Measurements from ENCODE around the gene KIF7. TPM values are rescaled to one million over a fixed set of nuclear protein-coding genes. Genes with fewer than 3 reads are reported as not detected.

Gene KIF7
- total RNA-seq, 4 donors from 2014 or later, result 17.0 to 26.3 (median 18.3) TPM

DNA sequence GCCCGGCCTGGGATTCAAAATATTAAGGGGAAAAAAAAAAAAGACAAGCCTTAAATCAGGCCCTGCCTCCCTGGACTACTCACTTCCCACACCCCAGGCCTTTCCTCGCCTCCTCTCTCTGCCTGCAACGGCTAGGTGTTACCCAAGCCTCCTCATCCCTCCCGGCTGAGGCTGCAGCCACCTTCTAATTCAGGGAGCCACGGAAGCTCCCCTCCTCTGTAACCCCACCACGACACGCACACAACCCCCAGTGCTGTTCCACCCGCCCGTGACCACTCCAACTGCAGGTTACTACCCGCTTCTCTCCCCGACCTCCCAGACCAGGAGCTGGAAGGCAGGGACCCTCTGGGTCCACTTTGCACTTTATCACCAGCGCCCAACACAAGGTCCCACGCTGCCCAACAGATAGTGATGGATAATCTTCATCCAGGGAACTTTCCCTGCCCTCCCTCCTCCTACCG is 936 bp downstream of the KIF7 start:
- Histone ChIP-seq H3K9me3 (no peaks in the 10 kb centered on the region), H3K4me1 (peaks cover 0 to 33% (median 0%) of the 10 kb centered on the region in 3 donors), H3K4me3 (peak overlapping the region; percentile 83), H3K36me3 (peaks cover 0 to 19% of the 10 kb centered on the region in 2 donors), H3K27ac (peak overlapping the region in 3 of 4 donors; percentile 79 to 88 (median 82)), H3K27me3 (no peaks in the 10 kb centered on the region)
- no peak for ATAC-seq
- TF ChIP-seq POLR2A (IDR thresholded peaks at IDR 0.05), result no peak
- TF ChIP-seq CTCF (IDR thresholded peaks at IDR 0.05), result no peak
- no peak for TF ChIP-seq EP300 (IDR thresholded peaks at IDR 0.05)
- no peak for TF ChIP-seq POLR2AphosphoS5 (IDR thresholded peaks at IDR 0.05)
- 0 to 28% methylated on average over 1 to 7 of the region's 14 CpGs for WGBS, 2 donors (ENCODE audit: low coverage in 1 of 2)

DNA sequence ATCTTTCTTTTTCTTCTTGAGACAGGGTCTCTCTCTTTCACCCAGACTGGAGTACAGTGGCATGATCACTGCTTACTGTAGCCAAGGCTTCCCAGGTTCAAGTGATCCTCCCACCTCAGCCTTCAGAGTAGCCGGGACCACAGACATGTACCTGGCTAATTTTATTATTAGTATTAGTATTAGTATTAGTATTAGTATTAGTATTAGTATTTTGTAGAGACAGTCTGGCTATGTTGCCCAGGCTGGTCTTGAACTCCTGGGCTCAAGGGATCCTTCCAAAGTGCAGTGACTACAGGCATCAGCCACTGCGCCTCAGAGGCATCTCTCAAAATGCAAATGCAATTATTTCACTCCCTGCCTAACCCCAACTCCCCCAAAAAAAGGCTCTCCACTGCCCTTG is 1.7 kb downstream of the KIF7 start:
- Histone ChIP-seq H3K36me3 (peaks cover 0 to 26% of the 10 kb centered on the region in 2 donors), H3K27me3 (no peaks in the 10 kb centered on the region), H3K4me3 (no peak overlapping the region), H3K27ac (no peak overlapping the region), H3K4me1 (peaks cover 0 to 33% (median 0%) of the 10 kb centered on the region in 3 donors), H3K9me3 (no peaks in the 10 kb centered on the region)
- TF ChIP-seq POLR2AphosphoS5 (IDR thresholded peaks at IDR 0.05) (no peak), CTCF (IDR thresholded peaks at IDR 0.05) (no peak), POLR2A (IDR thresholded peaks at IDR 0.05) (no peak), EP300 (IDR thresholded peaks at IDR 0.05) (no peak)
- ATAC-seq, result no peak
- 100% methylated on average over 1 to 2 of the region's 2 CpGs for WGBS, 2 donors (ENCODE audit: low coverage in 1 of 2)

GRCh38 chr15:89652666-89653065 is 2.6 kb downstream of the KIF7 start:
- no peak overlapping the region for H3K4me3 ChIP-seq
- H3K27ac ChIP-seq, result no peak overlapping the region
- H3K27me3 ChIP-seq, result no peaks in the 10 kb centered on the region
- WGBS, 2 donors (ENCODE audit: low coverage in 1 of 2), result no CpG with 5 or more reads among the region's 16 CpGs
- no peaks in the 10 kb centered on the region for H3K9me3 ChIP-seq
- peaks cover 0 to 28% of the 10 kb centered on the region in 2 donors for H3K36me3 ChIP-seq
- TF ChIP-seq EP300 (IDR thresholded peaks at IDR 0.05) (no peak), CTCF (IDR thresholded peaks at IDR 0.05) (no peak), POLR2A (IDR thresholded peaks at IDR 0.05) (no peak), POLR2AphosphoS5 (IDR thresholded peaks at IDR 0.05) (no peak)
- H3K4me1 ChIP-seq, result peaks cover 0 to 33% (median 0%) of the 10 kb centered on the region in 3 donors
- ATAC-seq, result no peak

DNA sequence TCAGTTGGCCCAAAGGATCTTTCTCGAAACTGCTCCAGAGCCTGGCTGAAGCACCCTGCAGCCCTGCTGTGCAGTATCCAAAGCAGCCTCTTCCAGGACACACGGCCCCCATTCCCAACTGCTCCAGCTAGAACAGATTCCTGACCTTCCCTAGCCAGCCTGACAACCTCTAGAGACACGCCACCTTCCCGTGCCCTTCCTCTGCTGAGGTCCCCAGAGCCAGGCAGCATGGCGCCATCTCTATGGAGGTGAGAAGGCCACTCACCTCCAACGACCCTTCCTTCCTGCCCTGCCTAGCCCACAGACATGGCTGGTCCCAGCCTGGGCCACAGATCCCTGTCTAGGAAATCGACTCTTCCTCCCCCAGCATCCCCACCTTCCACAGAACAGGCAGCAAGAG is 3.1 kb downstream of the KIF7 start:
- Histone ChIP-seq H3K9me3 (no peaks in the 10 kb centered on the region), H3K4me3 (no peak overlapping the region), H3K27me3 (no peaks in the 10 kb centered on the region), H3K27ac (no peak overlapping the region), H3K36me3 (peaks cover 0 to 28% of the 10 kb centered on the region in 2 donors), H3K4me1 (peaks cover 0 to 38% (median 0%) of the 10 kb centered on the region in 3 donors)
- no peak for ATAC-seq
- TF ChIP-seq POLR2A (IDR thresholded peaks at IDR 0.05) (no peak), EP300 (IDR thresholded peaks at IDR 0.05) (no peak), CTCF (IDR thresholded peaks at IDR 0.05) (no peak), POLR2AphosphoS5 (IDR thresholded peaks at IDR 0.05) (no peak)
- WGBS, 2 donors (ENCODE audit: low coverage in 1 of 2), result no CpG with 5 or more reads among the region's 7 CpGs

DNA sequence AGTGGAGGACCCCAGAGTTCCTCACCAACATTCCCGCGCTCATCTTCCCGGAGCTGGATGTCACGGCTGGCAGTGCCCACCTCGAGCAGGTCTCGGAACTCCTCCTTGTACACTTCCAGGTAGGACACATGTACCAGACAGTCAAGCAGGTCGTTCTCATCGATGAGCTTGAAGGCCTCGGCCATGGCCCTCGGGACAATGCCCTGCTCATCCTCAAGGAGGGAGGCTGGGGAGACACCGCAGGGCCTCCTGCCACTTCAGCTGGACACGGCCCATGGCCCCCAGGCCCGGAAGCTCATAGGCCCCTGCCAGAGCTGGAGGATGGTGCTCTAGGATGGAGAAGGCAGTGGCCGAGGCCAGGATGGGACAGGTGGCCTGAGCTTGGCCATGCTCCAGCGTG is 5.6 kb downstream of the KIF7 start:
- peaks cover 0 to 43% of the 10 kb centered on the region in 2 donors for H3K36me3 ChIP-seq
- H3K4me1 ChIP-seq, result peaks cover 0 to 30% (median 0%) of the 10 kb centered on the region in 3 donors
- 60 to 80% methylated on average over 1 to 2 of the region's 15 CpGs for WGBS, 2 donors (ENCODE audit: low coverage in 1 of 2)
- H3K27me3 ChIP-seq, result no peaks in the 10 kb centered on the region
- H3K9me3 ChIP-seq, result no peaks in the 10 kb centered on the region
- no peak overlapping the region for H3K4me3 ChIP-seq
- no peak for ATAC-seq
- TF ChIP-seq CTCF (IDR thresholded peaks at IDR 0.05) (no peak), EP300 (IDR thresholded peaks at IDR 0.05) (no peak), POLR2A (IDR thresholded peaks at IDR 0.05) (no peak), POLR2AphosphoS5 (IDR thresholded peaks at IDR 0.05) (no peak)
- no peak overlapping the region for H3K27ac ChIP-seq
